Colonic mucosa (tissue), 4 donors: ENCODE results near the gene TRIM7. TPM values are rescaled to one million over a fixed set of nuclear protein-coding genes. Genes with fewer than 3 reads are reported as not detected.

ENCODE experiments used
- DNase-seq: peaks from one replicate; pipeline ENCODE4 v3.0.0-alpha.2; 2020
- H3K27ac ChIP-seq: fragments of 200-600 bp; one replicate; pipeline ENCODE4 v1.8.0; 2021
- H3K27me3 ChIP-seq: fragments of 200-600 bp; one replicate; pipeline ENCODE4 v1.8.0; 2021
- H3K36me3 ChIP-seq: fragments of 200-600 bp; one replicate; pipeline ENCODE4 v1.8.0; 2021
- H3K4me1 ChIP-seq: fragments of 200-600 bp; one replicate; pipeline ENCODE4 v1.8.0; 2021; ENCODE audit warnings: mild to moderate bottlenecking
- H3K4me3 ChIP-seq: fragments of 200-600 bp; one replicate; pipeline ENCODE4 v1.8.0; 2021
- H3K9ac ChIP-seq, 2 donors: one replicate each; pipeline ENCODE4 v1.7.0; 2013; ENCODE audit warnings: control low read depth in 2 of 2, low read depth in 2 of 2, low read length in 2 of 2
- H3K9me3 ChIP-seq: fragments of 200-600 bp; one replicate; pipeline ENCODE4 v1.8.0; 2021
- CTCF ChIP-seq: fragments of 200-600 bp; IDR thresholded peaks from one replicate; pipeline ENCODE4 v1.8.0; 2022; ENCODE audit warnings: antibody characterized with exemption, mild to moderate bottlenecking
- intact Hi-C: fragments of 100-400 bp; cut with DNase I; formaldehyde crosslinking; loops from one replicate; pipeline ENCODE4 v1.14.1; 2022
- total RNA-seq, 2 donors: library from RNA; stranded (reverse); fragmentation: NEBNext Ultra II Directional in 1 of 2; extraction: Animal tissue kit (Norgen Biotek cat#: 25700) in 1 of 2; gene quantifications; one replicate each; pipeline ENCODE4 v1.2.1, GENCODE V29; 2021
- donor health status: healthy.
- donor health status: DM: no; HTN: no; CAD: no.
- donor health status: DM: no; HTN: no; CAD: no.

TRIM7 gene
- total RNA-seq, 2 donors from 2014 or later: 6.8 to 8.7 TPM

DNA sequence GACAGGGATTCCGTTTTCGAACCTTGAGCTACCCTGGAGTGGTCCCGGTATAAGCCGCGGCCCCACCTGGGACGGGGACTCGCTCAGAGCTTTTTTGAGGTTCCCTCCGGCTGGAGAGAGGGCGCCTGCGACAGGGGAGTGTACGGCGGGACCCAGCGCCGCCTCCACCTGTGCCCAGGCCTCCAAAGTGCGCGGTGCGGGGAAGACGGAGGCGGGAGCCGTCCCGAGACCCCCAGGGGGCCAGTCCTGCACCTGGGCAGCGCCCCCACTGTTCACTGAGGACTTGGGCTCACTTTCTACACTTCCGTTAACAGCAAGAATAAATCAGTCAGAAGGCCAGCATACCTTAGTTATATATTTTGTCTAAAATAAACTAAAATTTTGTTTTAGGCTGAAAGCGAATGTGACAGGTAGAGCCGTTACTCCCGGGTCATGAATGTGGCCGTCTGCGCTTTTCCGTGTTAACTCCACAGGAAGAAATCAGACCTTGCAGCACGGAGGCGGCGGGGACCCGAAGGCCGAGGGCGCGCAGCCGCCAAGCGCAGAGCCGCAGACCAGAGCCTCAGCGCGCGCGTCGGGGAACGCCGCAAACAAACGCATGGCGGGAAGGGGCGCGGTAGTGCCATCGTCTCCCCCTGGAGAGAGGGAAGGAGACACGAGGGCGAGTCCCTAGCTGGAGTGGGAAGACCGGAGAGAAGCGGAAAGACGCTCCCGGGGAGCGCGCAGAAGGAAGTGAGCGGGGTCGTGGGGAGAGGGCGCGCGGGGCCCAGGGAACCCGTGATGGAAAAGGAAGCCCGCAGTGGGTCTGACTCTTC is 14.1 kb downstream of the TRIM7 start:
- peak; percentile 9 for TF ChIP-seq CTCF
- intact Hi-C loops: no loop called here
- Histone ChIP-seq H3K9me3 (no peaks in the 10 kb centered on the region), H3K4me1 (no peaks in the 10 kb centered on the region), H3K4me3 (peak overlapping the region; percentile 81), H3K36me3 (no peaks in the 10 kb centered on the region), H3K27me3 (no peaks in the 10 kb centered on the region), H3K9ac (peak overlapping the region; percentile 76 to 82), H3K27ac (peak overlapping the region; percentile 88)
- peak; percentile 58 for DNase-seq

- Histone ChIP-seq H3K9ac (peak overlapping the region; percentile 76 to 82), H3K4me3 (peak overlapping the region; percentile 81), H3K27me3 (no peaks in the 10 kb centered on the region), H3K9me3 (no peaks in the 10 kb centered on the region), H3K27ac (peak overlapping the region; percentile 88), H3K4me1 (no peaks in the 10 kb centered on the region), H3K36me3 (no peaks in the 10 kb centered on the region)
- TF ChIP-seq CTCF: no peak
- DNase-seq: peak; percentile 52
- intact Hi-C loops: loop anchor here (2.0 to 10.0 kb wide), 2 partner anchors 33 to 75 kb away; partner anchors contain the start of genes TRIM41 and TRIM52
These were observed 14.9 kb downstream of the TRIM7 start for GRCh38 chr5:181189962-181190710.

DNA sequence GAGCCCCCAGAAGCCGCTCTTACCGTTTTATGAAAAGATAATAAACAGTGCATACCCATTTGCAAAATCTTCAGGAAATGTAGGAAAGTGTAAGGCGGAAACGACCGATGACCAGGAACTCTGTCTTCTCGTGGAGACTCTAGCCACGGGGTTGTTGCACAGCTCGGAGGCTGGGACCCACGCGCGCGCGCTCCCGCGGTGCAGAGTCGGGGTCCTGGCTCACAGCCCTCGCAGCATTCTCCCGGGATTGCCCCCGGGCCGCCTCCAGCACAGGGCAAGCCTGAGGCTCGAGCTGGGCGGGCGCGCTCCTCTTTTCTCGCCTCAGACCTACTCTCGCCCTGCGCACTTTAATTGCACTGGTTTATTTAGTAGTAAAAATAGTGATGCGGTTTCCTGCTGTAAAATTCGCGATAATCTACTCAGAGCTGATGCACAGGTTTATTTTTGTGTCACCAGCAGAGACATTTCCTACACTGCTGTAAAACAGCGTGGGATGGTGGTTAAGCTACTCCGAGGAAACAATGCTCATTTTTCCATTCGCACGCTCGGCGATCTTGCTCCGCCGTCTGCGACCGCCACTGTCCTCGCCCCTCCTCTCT is 15.5 kb downstream of the TRIM7 start:
- intact Hi-C loops: loop anchor here (2.0 to 10.0 kb wide), 2 partner anchors 33 to 75 kb away; partner anchors contain the start of genes TRIM41 and TRIM52
- TF ChIP-seq CTCF: no peak
- peak overlapping the region; percentile 28 for H3K27ac ChIP-seq

GRCh38 chr5:181188700-181189362 is 16.2 kb downstream of the TRIM7 start:
- intact Hi-C loops: loop anchor here (2.0 to 10.0 kb wide), 2 partner anchors 34 to 76 kb away; partner anchors contain the start of genes TRIM41 and TRIM52
- no peaks in the 10 kb centered on the region for H3K36me3 ChIP-seq
- H3K4me1 ChIP-seq: peaks cover 2% of the 10 kb centered on the region
- peak overlapping the region; percentile 76 to 82 for H3K9ac ChIP-seq
- TF ChIP-seq CTCF: no peak
- peak overlapping the region; percentile 28 for H3K27ac ChIP-seq
- H3K9me3 ChIP-seq: no peaks in the 10 kb centered on the region
- peak; percentile 89 for DNase-seq
- H3K4me3 ChIP-seq: peak overlapping the region; percentile 81
- H3K27me3 ChIP-seq: no peaks in the 10 kb centered on the region

More for the DNA sequence above, 15.5 kb downstream of the TRIM7 start:
- H3K27me3 ChIP-seq: no peaks in the 10 kb centered on the region
- no peaks in the 10 kb centered on the region for H3K4me1 ChIP-seq
- peak overlapping the region; percentile 81 for H3K4me3 ChIP-seq
- H3K36me3 ChIP-seq: no peaks in the 10 kb centered on the region
- H3K9me3 ChIP-seq: no peaks in the 10 kb centered on the region
- H3K9ac ChIP-seq: peak overlapping the region; percentile 76 to 82
- peak; percentile 54 for DNase-seq
